Measurements from ENCODE around the gene ZNF763.

DNA sequence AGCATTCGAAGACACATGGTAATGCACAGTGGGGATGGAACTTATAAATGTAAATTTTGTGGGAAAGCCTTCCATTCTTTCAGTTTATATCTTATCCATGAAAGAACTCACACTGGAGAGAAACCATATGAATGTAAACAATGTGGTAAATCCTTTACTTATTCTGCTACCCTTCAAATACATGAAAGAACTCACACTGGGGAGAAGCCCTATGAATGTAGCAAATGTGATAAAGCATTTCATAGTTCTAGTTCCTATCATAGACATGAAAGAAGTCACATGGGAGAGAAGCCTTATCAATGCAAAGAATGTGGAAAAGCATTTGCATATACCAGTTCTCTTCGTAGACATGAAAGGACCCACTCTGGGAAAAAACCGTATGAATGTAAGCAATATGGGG lies 16.2 kb upstream of the ZNF763 start:
- TF ChIP-seq, protein P1, sequence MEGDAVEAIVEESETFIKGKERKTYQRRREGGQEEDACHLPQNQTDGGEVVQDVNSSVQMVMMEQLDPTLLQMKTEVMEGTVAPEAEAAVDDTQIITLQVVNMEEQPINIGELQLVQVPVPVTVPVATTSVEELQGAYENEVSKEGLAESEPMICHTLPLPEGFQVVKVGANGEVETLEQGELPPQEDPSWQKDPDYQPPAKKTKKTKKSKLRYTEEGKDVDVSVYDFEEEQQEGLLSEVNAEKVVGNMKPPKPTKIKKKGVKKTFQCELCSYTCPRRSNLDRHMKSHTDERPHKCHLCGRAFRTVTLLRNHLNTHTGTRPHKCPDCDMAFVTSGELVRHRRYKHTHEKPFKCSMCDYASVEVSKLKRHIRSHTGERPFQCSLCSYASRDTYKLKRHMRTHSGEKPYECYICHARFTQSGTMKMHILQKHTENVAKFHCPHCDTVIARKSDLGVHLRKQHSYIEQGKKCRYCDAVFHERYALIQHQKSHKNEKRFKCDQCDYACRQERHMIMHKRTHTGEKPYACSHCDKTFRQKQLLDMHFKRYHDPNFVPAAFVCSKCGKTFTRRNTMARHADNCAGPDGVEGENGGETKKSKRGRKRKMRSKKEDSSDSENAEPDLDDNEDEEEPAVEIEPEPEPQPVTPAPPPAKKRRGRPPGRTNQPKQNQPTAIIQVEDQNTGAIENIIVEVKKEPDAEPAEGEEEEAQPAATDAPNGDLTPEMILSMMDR (IDR thresholded peaks at IDR 0.05; ENCODE audit: insufficient read depth, low read depth, low read length) = no peak
- TF ChIP-seq EZH2 (IDR thresholded peaks at IDR 0.05; ENCODE audit: insufficient read depth, low read length) = no peak
